Measurements from ENCODE around the gene HSPB8.

The HSPB8 gene, protein sequence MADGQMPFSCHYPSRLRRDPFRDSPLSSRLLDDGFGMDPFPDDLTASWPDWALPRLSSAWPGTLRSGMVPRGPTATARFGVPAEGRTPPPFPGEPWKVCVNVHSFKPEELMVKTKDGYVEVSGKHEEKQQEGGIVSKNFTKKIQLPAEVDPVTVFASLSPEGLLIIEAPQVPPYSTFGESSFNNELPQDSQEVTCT

DNA sequence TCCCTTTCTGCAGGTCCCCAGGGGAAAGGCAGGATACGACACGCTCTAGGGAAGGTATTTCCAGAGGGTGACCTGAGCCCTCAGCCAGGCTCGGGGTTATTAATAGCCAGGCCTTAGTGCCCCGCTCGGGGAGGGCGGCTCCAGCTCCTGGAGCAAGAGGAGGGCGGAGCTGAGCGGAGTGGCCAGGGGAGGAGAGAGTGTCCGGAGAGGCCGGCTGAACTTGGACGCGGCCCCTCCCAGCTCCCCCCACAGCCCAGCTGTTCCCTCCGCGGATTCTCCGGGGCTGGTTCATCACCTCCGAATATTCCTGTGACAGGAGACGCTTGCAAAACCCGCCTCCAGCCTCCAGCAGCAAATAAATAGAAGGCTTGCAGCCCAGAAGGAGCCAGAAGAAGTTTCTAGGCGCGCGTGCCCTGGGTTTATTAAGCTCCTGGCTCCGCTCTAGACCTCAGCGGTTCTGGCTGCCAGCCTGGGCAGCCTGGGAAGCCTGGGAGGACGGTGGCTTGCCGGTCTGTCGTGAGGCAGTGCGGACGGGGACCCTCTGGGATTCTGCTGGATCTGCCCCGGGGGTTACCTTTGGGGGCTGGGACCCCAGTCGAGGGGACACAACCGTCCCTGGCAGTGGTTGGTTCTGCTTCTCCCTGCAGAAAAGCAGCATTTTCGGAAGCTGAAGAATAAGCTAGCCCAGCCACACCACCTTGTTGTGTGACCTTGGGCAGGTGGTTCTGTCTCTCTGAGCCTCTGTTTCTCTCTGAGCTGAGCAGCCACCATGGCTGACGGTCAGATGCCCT, at the start of gene HSPB8:
Gene HSPB8, plus strand, starts transcription at position 388 of the 791 bp plus-strand sequence. Its CDS starts 382 bp downstream, at position 770.
- DNase-seq (ENCODE audit: low read depth in 2 of 2), result no peak

DNA sequence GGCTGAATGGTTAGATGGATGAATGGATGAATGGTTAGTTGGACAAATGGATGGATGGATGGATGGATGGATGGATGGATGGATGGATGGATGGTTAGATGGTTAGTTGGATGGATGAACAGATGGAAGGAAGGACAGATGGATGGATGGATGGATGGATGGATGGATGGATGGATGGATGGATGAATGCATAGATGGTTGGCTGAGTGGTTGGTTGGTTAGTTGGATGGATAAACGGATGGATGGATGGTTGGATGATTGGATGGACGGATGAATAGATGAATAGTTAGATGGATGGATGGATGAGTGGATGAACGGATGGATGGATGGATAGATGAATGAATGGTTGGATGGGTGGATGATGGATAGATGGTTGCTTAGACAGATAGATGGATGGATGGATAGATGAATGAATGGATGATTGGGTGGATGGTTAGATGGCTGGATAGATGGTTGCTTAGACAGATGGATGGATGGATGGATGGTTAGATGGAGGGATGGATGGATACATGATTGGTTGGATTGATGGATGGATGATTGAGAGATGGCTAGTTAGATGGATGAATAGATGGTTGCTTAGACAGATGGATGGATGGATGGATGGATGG, 48.8 kb upstream of the HSPB8 start:
- no peak for DNase-seq (ENCODE audit: low read depth in 2 of 2)

DNA sequence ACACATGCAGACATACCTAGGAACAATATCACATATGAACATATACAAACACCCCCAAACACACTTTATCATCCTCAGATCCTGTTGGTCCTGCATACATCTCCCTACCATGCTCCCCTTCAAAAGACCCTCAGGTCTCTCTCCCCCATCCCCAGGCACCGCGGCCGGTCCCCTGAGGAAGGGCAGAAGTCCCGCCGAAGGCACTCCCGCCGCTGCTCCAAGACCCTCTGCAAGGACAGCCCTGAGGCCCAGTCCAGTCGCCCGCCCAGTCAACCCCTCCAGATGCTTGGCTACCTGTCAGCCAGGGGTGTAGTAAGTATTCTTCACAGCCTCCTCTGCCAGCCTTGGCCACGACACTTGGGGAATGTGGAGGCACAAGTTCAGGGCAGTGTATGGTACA, 48.2 kb upstream of the HSPB8 start:
- DNase-seq (ENCODE audit: low read depth in 2 of 2), result no peak

DNA sequence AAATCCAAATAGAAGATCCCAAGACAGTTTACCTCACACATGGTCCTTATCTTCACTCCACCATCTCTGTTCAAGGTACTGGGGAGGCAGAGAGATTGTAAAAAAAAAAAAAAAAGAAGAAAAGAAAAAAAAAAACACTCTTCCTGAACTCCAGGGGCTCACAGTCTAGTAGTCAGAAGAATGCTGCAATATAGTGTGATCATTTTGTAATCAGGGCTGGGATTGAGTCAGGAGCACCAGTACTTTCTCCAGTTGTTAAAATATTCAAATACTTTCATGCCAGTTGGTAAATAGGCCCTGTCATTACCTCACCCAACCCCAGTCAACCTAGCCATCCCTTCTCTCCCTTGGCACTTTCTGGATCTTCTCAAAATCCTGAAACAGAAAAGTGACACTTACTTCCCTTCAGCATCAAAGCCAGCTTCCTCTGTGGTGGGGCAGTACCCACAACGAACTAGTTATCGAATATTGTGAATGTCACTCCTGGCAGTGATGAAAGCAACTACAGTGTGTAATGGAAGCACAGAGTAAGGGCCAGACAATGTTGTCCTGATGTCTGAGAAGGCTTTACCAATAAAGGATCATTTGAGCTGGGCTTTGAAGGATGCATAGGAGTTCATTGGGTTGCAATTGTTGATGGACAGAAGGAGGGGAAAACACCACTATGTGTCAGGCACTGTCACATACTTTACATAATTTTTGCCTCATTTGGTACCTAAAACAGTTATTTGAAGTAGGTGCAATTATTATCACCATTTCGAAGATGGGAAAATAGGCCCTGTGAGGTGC, 44.3 kb upstream of the HSPB8 start:
- DNase-seq (ENCODE audit: low read depth in 2 of 2), result no peak

DNA sequence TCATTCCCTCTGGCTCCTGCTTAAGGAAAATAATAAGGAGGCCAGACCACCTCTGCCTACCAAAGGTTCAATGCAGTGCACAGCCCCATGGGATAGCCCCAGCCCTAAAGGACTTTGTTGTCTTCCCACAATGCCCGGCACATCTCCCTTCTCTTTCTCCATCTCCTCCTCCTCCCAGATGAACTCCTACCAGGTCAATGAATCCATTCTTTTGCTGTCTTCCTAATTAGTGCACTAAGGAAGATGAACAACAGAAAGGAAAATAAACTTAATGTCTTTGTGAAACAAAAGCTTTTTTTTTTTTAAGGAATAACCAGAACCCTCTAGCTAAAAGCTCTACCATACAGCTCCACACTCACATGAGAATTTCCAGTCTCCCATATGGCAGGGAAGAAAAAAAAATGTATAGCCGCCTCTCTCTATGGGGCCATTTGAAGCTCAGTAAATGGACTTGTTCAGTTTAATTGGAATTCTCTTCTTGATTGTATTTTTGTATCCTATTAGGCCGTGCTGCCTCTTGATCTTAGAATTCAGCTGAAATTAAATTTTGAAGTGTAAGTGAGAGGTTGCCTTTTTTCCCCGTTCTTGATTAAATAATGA, 41.8 kb upstream of the HSPB8 start:
- DNase-seq (ENCODE audit: low read depth in 2 of 2), result no peak

DNA sequence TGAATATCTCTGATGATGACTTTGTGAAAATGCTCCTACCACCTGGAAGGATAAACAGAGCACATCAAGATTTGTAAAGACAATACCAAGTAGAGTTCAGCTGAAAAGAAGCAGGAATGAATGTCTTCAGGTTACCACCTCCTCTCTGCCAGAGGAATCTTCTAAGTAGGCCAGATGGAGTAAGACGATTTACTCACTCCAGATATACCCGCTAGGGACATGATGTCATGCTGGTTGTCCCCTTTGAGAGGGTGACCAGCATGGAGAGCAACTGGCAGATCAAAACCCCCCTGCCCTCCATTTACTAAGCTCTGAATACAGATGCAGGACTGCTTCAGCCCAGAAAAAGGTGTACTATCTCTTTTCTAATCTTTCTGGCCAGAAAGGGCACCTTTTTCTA, 39.3 kb upstream of the HSPB8 start:
- DNase-seq (ENCODE audit: low read depth in 2 of 2), result no peak

DNA sequence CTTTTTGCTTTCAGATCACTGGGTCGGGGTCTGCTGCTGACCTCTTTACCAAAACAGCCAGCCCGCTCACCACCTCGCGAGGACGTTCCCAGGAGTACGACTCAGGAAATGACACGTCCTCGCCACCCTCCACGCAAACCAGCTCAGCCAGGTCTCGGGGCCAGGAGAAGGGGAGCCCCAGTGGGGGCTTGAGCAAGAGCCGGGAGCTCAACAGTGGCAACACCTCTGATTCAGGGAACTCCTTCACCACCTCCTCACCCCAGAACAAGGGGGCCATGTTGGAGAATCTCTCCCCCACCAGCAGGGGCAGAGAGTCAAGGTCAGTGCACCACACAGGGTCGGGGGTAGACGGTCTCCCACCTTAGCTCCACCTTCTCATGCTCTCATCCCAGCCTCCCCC, 33.4 kb upstream of the HSPB8 start:
- no peak for DNase-seq (ENCODE audit: low read depth in 2 of 2)

DNA sequence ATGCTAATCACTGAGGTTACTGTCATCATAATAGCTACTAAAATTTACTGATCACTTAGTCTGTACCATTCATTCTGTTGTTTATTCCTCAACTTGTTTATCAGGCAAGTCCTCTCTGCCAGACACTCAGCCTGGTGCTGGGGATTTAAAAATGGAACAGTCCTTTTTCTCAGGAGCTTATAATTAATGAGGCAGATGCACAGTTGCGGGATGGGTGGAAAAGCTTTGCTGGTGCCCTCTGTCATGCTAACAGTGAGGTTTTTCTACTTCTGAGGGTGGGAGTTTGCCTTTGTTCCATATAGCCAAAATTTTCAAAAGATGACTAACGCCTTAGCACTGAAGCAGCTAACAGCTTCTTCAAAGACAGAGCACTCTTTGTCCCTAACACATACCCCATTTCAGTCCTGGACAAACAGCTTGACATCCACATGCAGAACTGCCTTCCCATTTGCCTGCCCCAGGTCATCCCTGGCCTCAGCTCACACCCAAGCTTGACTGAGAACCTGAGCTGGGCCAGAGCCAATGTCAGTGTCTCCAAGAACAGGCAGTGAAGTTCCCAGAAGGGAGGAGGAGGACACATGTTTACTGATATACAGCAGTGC, 30.8 kb upstream of the HSPB8 start:
- no peak for DNase-seq (ENCODE audit: low read depth in 2 of 2)

DNA sequence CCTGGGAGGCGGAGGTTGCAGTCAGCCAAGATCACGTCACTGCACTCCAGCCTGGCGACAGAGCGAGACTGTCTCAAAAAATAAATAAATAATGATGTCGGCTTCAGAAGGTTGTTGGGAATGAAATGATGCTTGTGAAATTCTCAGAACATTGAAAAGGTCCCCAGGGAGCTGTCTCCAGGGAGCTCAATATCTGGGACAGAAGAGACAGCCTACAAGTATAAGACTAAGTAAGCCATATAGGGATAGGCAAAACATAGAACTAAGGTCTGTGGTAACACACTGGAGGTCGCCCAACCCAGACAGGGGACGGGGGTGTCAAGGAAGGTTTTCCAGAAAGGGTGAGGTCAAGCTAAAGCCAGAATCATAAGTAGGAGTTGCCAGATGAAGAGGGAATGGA, 29.5 kb upstream of the HSPB8 start:
- DNase-seq (ENCODE audit: low read depth in 2 of 2), result no peak

DNA sequence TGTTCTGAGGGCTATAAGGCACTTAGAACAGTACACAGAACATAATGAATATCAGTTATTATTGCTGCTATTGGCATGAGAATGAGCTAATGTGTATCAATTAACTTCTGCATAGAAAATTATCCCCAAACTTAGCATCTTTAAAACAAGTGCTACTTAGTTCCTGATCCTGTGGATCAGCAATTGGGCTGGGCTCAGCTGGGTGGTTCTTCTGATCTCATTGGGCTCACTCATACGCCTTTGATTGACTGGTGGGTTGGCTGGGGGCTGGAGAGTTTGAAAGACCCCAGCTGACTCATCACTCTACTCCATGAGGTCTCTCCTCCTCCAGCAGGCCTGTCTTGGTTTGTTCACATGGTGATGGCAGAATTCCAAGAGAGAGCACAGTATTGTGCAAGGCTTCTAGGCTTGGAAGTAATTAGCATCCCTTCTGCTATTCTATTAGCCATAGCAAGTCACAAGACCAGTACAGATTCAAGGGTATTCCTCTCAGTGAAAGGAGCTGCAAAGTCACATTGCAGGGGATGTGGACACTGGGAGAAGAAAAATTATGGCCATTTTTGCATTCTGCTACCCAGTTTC, 27.2 kb upstream of the HSPB8 start:
- DNase-seq (ENCODE audit: low read depth in 2 of 2), result no peak

DNA sequence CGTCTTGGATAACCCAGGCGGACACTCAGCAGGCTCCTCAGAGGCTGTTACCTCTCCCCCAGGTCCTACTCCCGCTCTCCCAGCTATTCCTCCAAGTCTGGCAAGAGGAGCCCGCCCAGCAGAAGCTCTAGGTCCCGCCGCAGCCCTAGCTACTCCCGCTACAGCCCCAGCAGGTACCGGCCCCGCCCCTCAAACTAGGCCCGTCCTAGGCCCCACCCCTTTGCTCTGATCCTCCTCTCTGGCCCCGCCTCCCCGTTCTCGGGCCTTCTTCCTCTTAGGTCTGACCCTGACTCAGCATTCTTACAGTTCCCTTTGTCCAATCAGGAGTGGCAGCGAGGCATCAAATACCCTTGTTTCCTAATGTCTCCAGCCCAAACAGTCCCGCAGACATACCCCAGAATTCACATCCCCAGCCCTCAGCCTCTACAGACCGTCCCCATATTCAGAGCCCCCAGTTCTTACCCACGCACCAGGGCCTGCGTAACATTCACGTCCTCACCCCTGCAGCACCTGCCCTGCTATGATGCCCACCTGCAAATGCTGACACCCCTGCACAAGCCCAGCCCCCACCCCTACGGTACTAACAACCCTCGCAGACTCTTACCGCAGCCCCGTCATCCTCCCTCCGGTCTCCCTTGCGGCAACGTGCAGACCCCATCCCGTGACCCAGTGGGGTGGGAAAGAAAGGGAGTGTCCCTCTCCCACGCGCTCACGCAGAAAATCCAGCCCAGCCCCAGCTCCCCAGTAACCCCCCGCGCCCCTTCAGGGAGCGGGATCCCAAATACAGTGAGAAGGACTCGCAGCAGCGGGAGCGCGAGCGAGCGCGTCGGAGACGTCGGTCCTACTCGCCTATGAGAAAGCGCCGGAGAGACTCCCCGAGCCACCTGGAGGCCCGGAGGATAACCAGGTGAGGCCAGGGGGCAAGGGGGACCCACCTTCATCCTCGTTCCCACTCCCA, 25.0 kb upstream of the HSPB8 start:
- DNase-seq (ENCODE audit: low read depth in 2 of 2), result no peak

DNA sequence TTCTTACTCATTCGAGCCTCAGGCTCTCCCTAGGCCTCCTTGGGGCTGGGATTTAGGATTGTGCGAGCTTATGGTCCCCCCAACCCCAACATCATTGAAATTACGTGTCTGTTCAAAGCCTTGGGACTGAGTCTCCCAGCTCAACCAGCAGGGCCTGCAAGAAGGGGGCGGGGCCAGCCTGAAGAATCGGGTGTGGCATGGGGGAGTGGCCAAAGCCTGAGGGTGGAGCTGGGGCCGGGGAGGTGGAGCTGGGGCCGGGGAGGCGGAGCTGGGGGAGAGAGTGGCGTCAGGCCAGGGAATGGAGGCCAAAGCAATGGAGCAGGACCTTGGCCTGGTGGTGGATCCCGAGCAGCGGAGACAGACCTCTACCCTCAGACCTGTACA, 24.3 kb upstream of the HSPB8 start:
- DNase-seq (ENCODE audit: low read depth in 2 of 2), result no peak

DNA sequence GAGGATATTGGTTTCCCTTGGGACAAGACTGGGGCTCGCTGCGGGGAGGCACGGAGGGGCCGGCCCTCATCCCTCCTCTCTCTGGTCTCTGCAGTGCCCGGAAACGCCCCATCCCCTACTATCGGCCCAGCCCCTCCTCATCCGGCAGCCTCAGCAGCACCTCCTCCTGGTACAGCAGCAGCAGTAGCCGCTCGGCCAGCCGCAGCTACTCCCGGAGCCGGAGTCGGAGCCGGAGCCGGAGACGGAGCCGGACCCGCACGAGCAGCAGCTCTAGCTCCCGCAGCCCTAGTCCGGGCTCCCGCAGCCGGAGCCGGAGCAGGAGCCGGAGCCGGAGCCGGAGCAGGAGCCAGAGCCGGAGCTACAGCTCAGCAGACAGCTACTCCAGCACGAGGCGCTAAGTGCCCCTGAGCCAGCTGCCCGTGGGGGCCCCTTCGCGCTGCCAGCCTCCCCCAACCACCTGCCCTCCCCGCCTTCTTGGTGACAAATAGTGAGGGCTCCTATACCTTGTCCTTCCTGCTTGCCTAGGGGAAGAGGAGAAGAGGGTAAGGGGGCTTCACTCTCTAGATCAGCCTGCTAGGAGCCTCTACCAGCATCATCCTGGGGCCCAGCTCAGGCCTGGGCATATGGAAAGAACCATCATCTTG, 22.2 kb upstream of the HSPB8 start:
- no peak for DNase-seq (ENCODE audit: low read depth in 2 of 2)

DNA sequence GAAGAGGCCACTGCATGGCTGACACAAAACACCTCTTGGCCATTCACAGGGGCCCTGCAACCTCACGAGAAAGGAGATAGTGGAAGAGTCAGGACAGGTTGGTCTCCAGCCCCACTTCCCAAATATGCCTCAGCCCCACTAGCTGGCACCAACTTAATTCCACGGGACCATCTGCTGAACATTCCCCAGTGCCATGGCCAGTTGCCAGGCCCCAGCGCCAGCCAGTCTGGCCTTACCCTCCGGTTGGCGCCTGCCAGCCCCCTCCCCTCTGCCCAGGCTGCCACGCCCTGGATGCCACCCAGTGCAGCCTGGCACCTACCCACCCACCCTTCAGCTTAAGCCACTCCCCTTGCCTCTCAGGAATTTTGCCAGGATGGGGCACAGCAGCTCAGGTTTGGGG, 21.2 kb upstream of the HSPB8 start:
- DNase-seq (ENCODE audit: low read depth in 2 of 2), result no peak

DNA sequence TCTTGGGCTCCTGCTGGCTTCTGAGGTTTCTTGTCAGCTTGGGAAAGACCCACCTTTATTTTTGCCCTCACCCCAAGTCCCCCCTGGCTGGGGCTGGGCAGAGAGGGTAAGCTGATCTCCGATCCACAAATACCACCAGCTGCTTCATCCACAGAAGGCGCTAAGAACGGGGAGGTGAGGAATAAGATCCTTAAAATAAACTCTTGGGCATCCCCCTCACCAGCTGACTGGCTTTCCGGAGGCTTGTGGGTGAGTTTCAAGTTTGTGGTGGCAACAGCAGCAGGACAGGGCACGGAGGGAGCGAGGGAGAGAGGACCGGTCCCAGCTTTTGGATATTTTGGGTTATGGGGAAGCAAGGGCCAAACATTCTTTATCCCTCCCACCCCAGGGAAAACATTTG, 20.8 kb upstream of the HSPB8 start:
- DNase-seq (ENCODE audit: low read depth in 2 of 2), result no peak

DNA sequence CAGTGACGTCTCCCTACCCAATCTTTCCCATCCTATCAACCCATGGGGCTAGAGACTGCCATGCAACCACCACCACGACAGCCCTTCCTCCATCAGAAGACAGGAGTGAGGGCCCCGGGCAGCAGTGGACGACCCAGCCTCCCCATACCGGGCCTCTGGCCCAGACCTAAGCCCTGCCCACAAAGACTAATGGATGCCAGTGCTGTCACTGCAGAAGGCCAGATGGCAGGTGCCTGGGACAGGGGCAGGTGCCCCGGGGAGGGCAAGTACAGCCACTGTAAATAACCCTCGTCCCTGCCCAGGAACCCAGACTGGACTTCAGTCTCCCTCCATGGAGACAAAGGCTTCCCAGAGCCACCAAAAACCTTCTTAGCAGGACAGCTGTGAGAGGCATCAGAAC, 20.3 kb upstream of the HSPB8 start:
- no peak for DNase-seq (ENCODE audit: low read depth in 2 of 2)

DNA sequence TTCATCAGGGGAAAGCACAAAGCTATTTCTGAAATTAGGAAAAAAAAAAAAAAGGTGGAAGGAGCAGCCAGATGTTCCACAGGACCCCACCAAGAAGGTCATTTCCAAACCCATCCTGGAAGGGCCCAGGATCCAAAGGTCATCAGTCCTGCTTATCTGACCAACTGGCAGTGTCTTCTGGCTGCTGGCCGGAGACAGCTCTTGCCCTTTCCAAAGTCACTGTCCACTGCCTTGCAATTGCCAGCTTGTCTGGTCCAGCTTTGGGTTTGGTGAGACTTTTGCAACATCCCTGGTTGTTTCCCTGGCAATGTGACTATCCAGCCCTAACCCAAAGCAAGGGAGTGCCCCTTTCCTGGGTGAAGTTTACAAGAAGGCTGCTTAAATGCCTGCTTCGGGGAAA, 18.9 kb upstream of the HSPB8 start:
- no peak for DNase-seq (ENCODE audit: low read depth in 2 of 2)

DNA sequence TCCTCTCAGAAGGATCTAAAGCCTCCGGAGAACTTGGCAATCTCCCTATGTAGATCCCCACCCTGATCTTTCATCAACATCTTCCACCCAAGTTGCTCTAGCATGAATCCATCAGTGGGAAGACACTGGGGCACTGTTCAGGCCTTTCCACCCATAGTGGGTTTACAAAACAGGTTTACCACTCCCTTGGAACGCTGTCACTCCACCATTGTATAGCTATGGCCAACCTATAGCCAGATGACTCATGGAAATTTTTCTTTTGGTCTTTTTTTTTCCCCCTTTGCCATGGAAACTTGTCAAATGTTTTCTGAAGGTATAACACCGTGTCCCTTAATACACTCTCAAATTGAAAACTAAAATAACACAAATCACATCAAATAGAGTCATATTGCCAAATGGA, 10.8 kb upstream of the HSPB8 start:
- no peak for DNase-seq (ENCODE audit: low read depth in 2 of 2)

DNA sequence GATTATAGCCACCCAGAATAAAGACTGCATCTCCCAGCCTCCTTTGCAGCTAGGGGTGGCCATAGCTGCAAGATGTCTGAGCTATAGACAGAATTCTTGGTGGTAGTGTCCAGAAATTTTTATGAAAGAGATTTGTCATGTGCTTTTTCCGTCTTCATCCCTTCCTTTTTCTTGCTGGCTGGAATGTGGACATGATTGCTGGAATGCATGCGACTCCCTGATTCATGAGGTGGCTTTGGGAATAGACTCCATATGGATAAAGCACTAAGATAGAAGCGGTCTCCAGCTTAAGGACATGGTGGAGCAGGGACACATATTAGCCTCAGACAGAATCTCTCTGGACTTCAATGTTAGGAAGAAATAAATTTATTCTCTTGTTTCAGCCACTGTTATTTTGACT, 10.0 kb upstream of the HSPB8 start:
- no peak for DNase-seq (ENCODE audit: low read depth in 2 of 2)

DNA sequence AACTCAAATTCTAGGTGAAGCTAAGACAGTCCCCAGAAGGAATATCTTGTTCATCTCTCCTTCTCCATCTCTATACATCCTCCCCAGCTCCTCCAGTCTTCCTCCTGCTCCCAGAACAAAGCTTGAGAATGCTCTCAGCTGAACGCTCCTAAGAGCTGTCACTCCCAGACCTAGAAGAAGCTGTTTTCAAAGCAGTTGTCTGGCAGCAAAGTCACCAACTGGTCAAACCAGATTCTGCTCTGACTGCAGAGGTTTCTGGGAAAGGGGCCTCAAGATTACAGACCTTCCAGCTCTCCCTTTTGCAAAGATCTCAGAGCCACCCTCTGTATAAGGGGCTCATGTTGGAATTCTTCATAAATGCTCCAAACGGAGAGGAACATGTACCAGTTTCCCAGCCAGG, 9.6 kb upstream of the HSPB8 start:
- DNase-seq (ENCODE audit: low read depth in 2 of 2), result no peak

Measured in stimulated activated CD8-positive, alpha-beta memory T cell treated with anti-CD3 and anti-CD28 coated beads, Interleukin-7, amount 100 ng/mL, for 1 hour (primary cell).